ENCODE results near the gene BPIFB3.

Gene BPIFB3

GRCh38 chr20:33062105-33062824, 8.6 kb downstream of the BPIFB3 start:
- no peaks in the 10 kb centered on the region for H3K27me3 ChIP-seq (ENCODE audit: control insufficient read depth, insufficient read depth, low read length)
- no peak overlapping the region for H3K27ac ChIP-seq (ENCODE audit: low read length)
- no peaks in the 10 kb centered on the region for H3K36me3 ChIP-seq (ENCODE audit: control insufficient read depth, low read depth, low read length)
- H3K9ac ChIP-seq (ENCODE audit: low read length) = no peak overlapping the region
- no peaks in the 10 kb centered on the region for H3K4me1 ChIP-seq (ENCODE audit: control insufficient read depth, low read depth, low read length)
- no peaks in the 10 kb centered on the region for H3K9me3 ChIP-seq (ENCODE audit: control insufficient read depth, low read depth, low read length)
- no peak overlapping the region for H3K4me3 ChIP-seq (ENCODE audit: low read length)

DNA sequence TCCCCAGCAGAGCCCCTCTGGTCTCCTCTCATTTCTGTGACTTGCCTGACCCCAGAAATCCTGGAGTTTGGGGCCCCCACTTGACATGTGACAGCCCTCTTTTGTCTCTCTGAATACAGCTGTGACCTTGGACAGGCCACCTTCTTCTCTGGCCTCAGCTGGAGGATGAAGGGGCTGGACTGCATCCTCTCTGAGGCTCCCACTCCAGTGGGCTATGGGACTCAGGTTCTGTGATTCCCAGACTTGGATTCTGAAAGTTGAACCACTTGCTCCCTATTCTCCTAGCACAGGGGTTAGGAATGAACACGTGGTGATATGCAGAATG, 9.1 kb downstream of the BPIFB3 start:
- Histone ChIP-seq H3K9me3 (ENCODE audit: control insufficient read depth, low read depth, low read length) (no peaks in the 10 kb centered on the region), H3K4me1 (ENCODE audit: control insufficient read depth, low read depth, low read length) (no peaks in the 10 kb centered on the region), H3K27ac (ENCODE audit: low read length) (no peak overlapping the region), H3K4me3 (ENCODE audit: low read length) (no peak overlapping the region), H3K27me3 (ENCODE audit: control insufficient read depth, insufficient read depth, low read length) (no peaks in the 10 kb centered on the region), H3K9ac (ENCODE audit: low read length) (no peak overlapping the region), H3K36me3 (ENCODE audit: control insufficient read depth, low read depth, low read length) (no peaks in the 10 kb centered on the region)

GRCh38 chr20:33063271-33063670, 9.6 kb downstream of the BPIFB3 start:
- no peak overlapping the region for H3K9ac ChIP-seq (ENCODE audit: low read length)
- no peak overlapping the region for H3K27ac ChIP-seq (ENCODE audit: low read length)
- no peaks in the 10 kb centered on the region for H3K4me1 ChIP-seq (ENCODE audit: control insufficient read depth, low read depth, low read length)
- no peaks in the 10 kb centered on the region for H3K36me3 ChIP-seq (ENCODE audit: control insufficient read depth, low read depth, low read length)
- no peaks in the 10 kb centered on the region for H3K27me3 ChIP-seq (ENCODE audit: control insufficient read depth, insufficient read depth, low read length)
- H3K4me3 ChIP-seq (ENCODE audit: low read length) = no peak overlapping the region
- H3K9me3 ChIP-seq (ENCODE audit: control insufficient read depth, low read depth, low read length) = no peaks in the 10 kb centered on the region

DNA sequence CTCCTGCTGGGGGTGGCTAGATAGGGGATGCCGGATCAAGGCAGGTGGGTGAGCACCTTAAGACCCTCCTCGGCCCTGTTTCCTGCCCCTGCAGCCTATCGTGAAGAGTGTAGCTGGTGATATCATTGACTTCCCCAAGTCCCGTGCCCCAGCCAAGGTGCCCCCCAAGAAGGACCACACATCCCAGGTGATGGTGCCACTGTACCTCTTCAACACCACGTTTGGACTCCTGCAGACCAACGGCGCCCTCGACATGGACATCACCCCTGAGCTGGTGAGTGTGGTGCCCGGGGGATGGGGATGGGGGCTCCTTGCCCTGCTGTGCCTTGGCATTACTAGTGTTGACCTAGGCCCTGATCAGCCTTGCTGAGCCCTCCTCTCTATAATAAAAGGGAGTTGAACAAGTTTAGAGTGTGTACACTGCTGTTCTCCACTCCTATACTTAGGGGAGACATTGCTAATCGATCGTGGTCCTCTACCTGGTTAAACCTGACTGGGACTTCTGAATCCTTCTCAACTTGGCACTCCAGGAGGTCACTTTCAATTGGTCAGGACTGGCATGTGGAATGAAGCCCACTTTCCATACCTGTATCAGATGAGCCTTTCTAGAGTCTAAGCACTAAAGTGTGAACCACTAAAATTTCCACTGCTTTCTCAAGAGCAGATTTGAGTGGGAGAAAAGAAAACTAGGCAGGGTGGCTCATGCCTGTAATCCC, 11.0 kb downstream of the BPIFB3 start:
- no peaks in the 10 kb centered on the region for H3K9me3 ChIP-seq (ENCODE audit: control insufficient read depth, low read depth, low read length)
- no peaks in the 10 kb centered on the region for H3K27me3 ChIP-seq (ENCODE audit: control insufficient read depth, insufficient read depth, low read length)
- H3K4me3 ChIP-seq (ENCODE audit: low read length) = no peak overlapping the region
- no peak overlapping the region for H3K27ac ChIP-seq (ENCODE audit: low read length)
- H3K9ac ChIP-seq (ENCODE audit: low read length) = no peak overlapping the region
- no peaks in the 10 kb centered on the region for H3K36me3 ChIP-seq (ENCODE audit: control insufficient read depth, low read depth, low read length)
- H3K4me1 ChIP-seq (ENCODE audit: control insufficient read depth, low read depth, low read length) = no peaks in the 10 kb centered on the region

- Histone ChIP-seq H3K4me1 (ENCODE audit: control insufficient read depth, low read depth, low read length) (no peaks in the 10 kb centered on the region), H3K4me3 (ENCODE audit: low read length) (no peak overlapping the region), H3K9ac (ENCODE audit: low read length) (no peak overlapping the region), H3K27me3 (ENCODE audit: control insufficient read depth, insufficient read depth, low read length) (no peaks in the 10 kb centered on the region), H3K9me3 (ENCODE audit: control insufficient read depth, low read depth, low read length) (no peaks in the 10 kb centered on the region), H3K27ac (ENCODE audit: low read length) (no peak overlapping the region), H3K36me3 (ENCODE audit: control insufficient read depth, low read depth, low read length) (no peaks in the 10 kb centered on the region)
Measured at GRCh38 chr20:33065785-33066184, 12.1 kb downstream of the BPIFB3 start.

- no peaks in the 10 kb centered on the region for H3K4me1 ChIP-seq (ENCODE audit: control insufficient read depth, low read depth, low read length)
- H3K36me3 ChIP-seq (ENCODE audit: control insufficient read depth, low read depth, low read length) = no peaks in the 10 kb centered on the region
- H3K4me3 ChIP-seq (ENCODE audit: low read length) = no peak overlapping the region
- H3K27me3 ChIP-seq (ENCODE audit: control insufficient read depth, insufficient read depth, low read length) = no peaks in the 10 kb centered on the region
- H3K27ac ChIP-seq (ENCODE audit: low read length) = no peak overlapping the region
- H3K9ac ChIP-seq (ENCODE audit: low read length) = no peak overlapping the region
- H3K9me3 ChIP-seq (ENCODE audit: control insufficient read depth, low read depth, low read length) = no peaks in the 10 kb centered on the region
Measured at GRCh38 chr20:33067806-33068205, 14.1 kb downstream of the BPIFB3 start.

- Histone ChIP-seq H3K27ac (ENCODE audit: low read length) (no peak overlapping the region), H3K27me3 (ENCODE audit: control insufficient read depth, insufficient read depth, low read length) (no peaks in the 10 kb centered on the region), H3K9me3 (ENCODE audit: control insufficient read depth, low read depth, low read length) (no peaks in the 10 kb centered on the region), H3K4me3 (ENCODE audit: low read length) (no peak overlapping the region), H3K4me1 (ENCODE audit: control insufficient read depth, low read depth, low read length) (no peaks in the 10 kb centered on the region), H3K9ac (ENCODE audit: low read length) (no peak overlapping the region), H3K36me3 (ENCODE audit: control insufficient read depth, low read depth, low read length) (no peaks in the 10 kb centered on the region)
Measured at GRCh38 chr20:33068251-33068939, 14.7 kb downstream of the BPIFB3 start.

- Histone ChIP-seq H3K9me3 (ENCODE audit: control insufficient read depth, low read depth, low read length) (no peaks in the 10 kb centered on the region), H3K27me3 (ENCODE audit: control insufficient read depth, insufficient read depth, low read length) (no peaks in the 10 kb centered on the region), H3K36me3 (ENCODE audit: control insufficient read depth, low read depth, low read length) (no peaks in the 10 kb centered on the region), H3K4me3 (ENCODE audit: low read length) (no peak overlapping the region), H3K9ac (ENCODE audit: low read length) (no peak overlapping the region), H3K4me1 (ENCODE audit: control insufficient read depth, low read depth, low read length) (no peaks in the 10 kb centered on the region), H3K27ac (ENCODE audit: low read length) (no peak overlapping the region)
Measured at GRCh38 chr20:33069673-33070072, 16.0 kb downstream of the BPIFB3 start.

DNA sequence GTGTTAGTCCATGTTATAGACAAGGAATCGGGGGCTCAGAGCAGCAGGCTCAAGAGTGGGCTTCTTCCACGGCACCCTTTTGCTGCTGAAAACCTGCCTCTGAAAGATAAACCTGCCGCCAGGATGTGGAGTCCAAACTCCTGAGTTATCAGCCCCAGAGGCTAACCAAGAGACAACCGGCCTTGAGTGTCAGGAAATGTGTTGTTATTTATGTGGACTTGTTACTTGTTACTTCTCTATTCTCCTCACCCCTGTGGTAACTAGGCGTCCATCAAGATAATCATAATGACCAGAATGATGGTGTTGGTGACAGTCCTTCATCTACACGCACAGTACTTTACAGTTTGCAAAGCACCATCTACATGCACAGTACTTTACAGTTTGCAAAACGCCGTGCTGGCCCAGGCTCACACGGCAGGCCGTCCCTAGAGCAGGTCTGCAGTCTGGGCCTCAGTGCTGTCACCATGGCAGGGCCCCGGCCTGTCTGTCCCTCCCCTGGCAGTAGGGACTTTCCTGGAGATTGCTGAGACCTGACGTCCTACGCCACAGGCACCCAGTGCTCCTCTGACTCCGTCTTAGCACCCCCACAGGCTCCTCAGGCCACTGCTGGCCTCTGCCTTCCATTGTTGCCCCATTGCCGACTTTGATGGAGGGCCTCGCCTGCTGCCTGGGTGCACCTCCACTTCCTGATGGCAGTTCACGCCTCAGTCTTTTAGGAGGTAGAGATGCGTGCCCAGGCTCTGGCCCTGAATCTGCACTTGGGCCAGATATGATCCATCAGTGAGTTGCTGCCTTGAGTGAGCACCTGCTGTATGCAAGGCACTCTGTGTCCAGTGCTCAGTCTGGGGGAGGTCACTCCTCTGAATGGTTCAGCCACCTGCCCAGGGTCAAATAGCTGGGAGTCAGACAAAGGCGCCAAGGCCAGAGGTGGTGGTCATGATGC, 16.7 kb downstream of the BPIFB3 start:
- H3K27me3 ChIP-seq (ENCODE audit: control insufficient read depth, insufficient read depth, low read length) = no peaks in the 10 kb centered on the region
- no peaks in the 10 kb centered on the region for H3K36me3 ChIP-seq (ENCODE audit: control insufficient read depth, low read depth, low read length)
- no peak overlapping the region for H3K27ac ChIP-seq (ENCODE audit: low read length)
- no peak overlapping the region for H3K9ac ChIP-seq (ENCODE audit: low read length)
- no peaks in the 10 kb centered on the region for H3K9me3 ChIP-seq (ENCODE audit: control insufficient read depth, low read depth, low read length)
- H3K4me3 ChIP-seq (ENCODE audit: low read length) = no peak overlapping the region
- no peaks in the 10 kb centered on the region for H3K4me1 ChIP-seq (ENCODE audit: control insufficient read depth, low read depth, low read length)

- Histone ChIP-seq H3K9ac (ENCODE audit: low read length) (no peak overlapping the region), H3K4me1 (ENCODE audit: control insufficient read depth, low read depth, low read length) (no peaks in the 10 kb centered on the region), H3K4me3 (ENCODE audit: low read length) (no peak overlapping the region), H3K27ac (ENCODE audit: low read length) (no peak overlapping the region), H3K27me3 (ENCODE audit: control insufficient read depth, insufficient read depth, low read length) (no peaks in the 10 kb centered on the region), H3K36me3 (ENCODE audit: control insufficient read depth, low read depth, low read length) (no peaks in the 10 kb centered on the region), H3K9me3 (ENCODE audit: control insufficient read depth, low read depth, low read length) (no peaks in the 10 kb centered on the region)
Measured at GRCh38 chr20:33071198-33071597, 17.5 kb downstream of the BPIFB3 start.

DNA sequence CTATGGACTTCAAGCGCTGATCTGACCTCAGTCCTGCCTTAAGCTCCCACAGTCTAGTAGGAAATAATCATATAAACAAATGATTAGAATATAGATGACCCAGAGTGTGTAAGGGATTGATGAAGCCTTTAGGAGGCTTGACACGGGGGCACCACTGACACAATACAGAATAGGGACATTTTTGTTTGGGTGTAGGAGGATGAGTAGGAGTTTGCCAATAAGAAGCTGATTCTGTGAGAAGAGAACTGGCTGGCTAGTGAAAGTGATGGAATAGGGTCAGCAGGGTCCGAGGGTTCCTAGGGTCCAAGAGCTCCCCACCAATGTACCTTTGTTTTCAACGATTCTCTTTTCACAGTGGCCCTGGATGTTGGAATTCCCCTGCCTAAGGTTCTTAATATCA, 18.7 kb downstream of the BPIFB3 start:
- H3K27me3 ChIP-seq (ENCODE audit: control insufficient read depth, insufficient read depth, low read length) = no peaks in the 10 kb centered on the region
- no peak overlapping the region for H3K27ac ChIP-seq (ENCODE audit: low read length)
- H3K9me3 ChIP-seq (ENCODE audit: control insufficient read depth, low read depth, low read length) = no peaks in the 10 kb centered on the region
- no peak overlapping the region for H3K9ac ChIP-seq (ENCODE audit: low read length)
- H3K4me1 ChIP-seq (ENCODE audit: control insufficient read depth, low read depth, low read length) = no peaks in the 10 kb centered on the region
- H3K4me3 ChIP-seq (ENCODE audit: low read length) = no peak overlapping the region
- no peaks in the 10 kb centered on the region for H3K36me3 ChIP-seq (ENCODE audit: control insufficient read depth, low read depth, low read length)
